HT-29 (cell line): Measurements from ENCODE around the gene ARID3C. TPM values are rescaled to one million over a fixed set of nuclear protein-coding genes. Genes with fewer than 3 reads are reported as not detected.

Experiments
- DNase-seq: peaks from one replicate; pipeline ENCODE4 v3.0.0-alpha.2; 2015; ENCODE audit warnings: low spot score
- total RNA-seq: library from RNA; depleted of rRNA; stranded (reverse); fragments of >200 nt; shearing (Covaris generic); gene quantifications from 2 replicates; pipeline ENCODE4 v1.2.3, GENCODE V29; 2014

ARID3C gene
- total RNA-seq, 1 experiment from 2014 or later: not detected

GRCh38 chr9:34627716-34628655 is 880 bp downstream of the ARID3C start:
- DNase-seq: no peak

- DNase-seq: no peak
These were observed 3.7 kb downstream of the ARID3C start for GRCh38 chr9:34625186-34625486.

GRCh38 chr9:34624475-34625185 is 4.2 kb downstream of the ARID3C start:
- DNase-seq: no peak

GRCh38 chr9:34623374-34624235 is 5.3 kb downstream of the ARID3C start:
- no peak for DNase-seq

- DNase-seq: peak; percentile 93
These were observed 8.5 kb downstream of the ARID3C start, which contains the start of gene DCTN3 for GRCh38 chr9:34620061-34620994. DCTN3 (minus strand) TSS chr9:34620495; CDS start chr9:34620464, 31 bp downstream.

GRCh38 chr9:34615132-34615531 is 13.7 kb downstream of the ARID3C start:
- no peak for DNase-seq

GRCh38 chr9:34612788-34613390 is 16.0 kb downstream of the ARID3C start:
- DNase-seq: peak; percentile 89

GRCh38 chr9:34611811-34612787 is 16.8 kb downstream of the ARID3C start, which contains the start of gene RPP25L:
RPP25L (minus strand) TSS chr9:34612097; CDS start chr9:34611296, 801 bp downstream.
- peak; percentile 91 for DNase-seq

- DNase-seq: no peak
These were observed 17.5 kb downstream of the ARID3C start for GRCh38 chr9:34611251-34611810.

GRCh38 chr9:34610434-34611206 is 18.2 kb downstream of the ARID3C start:
- no peak for DNase-seq

- no peak for DNase-seq
These were observed 21.5 kb downstream of the ARID3C start for GRCh38 chr9:34607331-34607730.

GRCh38 chr9:34606905-34607304 is 22.0 kb downstream of the ARID3C start:
- no peak for DNase-seq

GRCh38 chr9:34606190-34606589 is 22.7 kb downstream of the ARID3C start:
- DNase-seq: no peak

GRCh38 chr9:34603610-34604231 is 25.1 kb downstream of the ARID3C start:
- peak; percentile 89 for DNase-seq

- no peak for DNase-seq
These were observed 26.8 kb downstream of the ARID3C start for GRCh38 chr9:34601937-34602573.

- DNase-seq: no peak
These were observed 28.0 kb downstream of the ARID3C start for GRCh38 chr9:34600908-34601307.

- DNase-seq: no peak
These were observed 29.3 kb downstream of the ARID3C start for GRCh38 chr9:34599546-34599945.
